ENCODE results near the gene KLHL17. TPM values are rescaled to one million over a fixed set of nuclear protein-coding genes. Genes with fewer than 3 reads are reported as not detected.

The KLHL17 gene
- total RNA-seq, 1 experiment from 2014 or later, result 41.4 TPM

DNA sequence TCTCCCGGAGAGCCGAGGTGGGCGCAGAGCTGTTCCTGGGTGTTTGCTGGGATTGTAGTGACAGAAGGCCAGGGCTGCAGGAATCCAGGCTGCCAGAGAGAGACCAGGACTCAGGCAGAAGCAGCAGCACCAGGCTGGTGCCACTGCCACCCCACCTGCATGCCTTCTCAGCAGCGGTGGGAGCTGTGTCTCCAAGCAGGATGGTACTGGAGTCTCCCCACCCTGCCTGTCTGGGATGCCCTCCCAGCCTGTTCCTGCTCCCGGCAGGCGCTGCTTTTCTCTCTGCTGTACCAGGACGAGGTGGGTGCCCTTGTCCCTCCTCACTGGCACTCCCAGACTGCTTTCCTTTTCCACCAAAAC is 44.0 kb downstream of the KLHL17 start:
- Mint-ChIP-seq H3K27ac (no peak overlapping the region), H3K36me3 (ENCODE audit: insufficient read depth in 1 of 3, low read depth in 3 of 3) (no peaks in the 10 kb centered on the region), H3K9me3 (peaks cover 0 to 4% of the 10 kb centered on the region in 2 experiments; a peak in 2 of 5 replicates), H3K27me3 (ENCODE audit: low read depth) (peaks cover 80% of the 10 kb centered on the region), H3K4me3 (no peak overlapping the region), H3K4me1 (peaks cover 13 to 30% of the 10 kb centered on the region in 2 experiments)
- no peak overlapping the region for H2BK12ac ChIP-seq (ENCODE audit: insufficient read length, low read depth, low read length)
- H3K79me2 ChIP-seq (ENCODE audit: insufficient read depth, low read length), result no peaks in the 10 kb centered on the region
- no peak overlapping the region for H3K27ac ChIP-seq (ENCODE audit: insufficient read length, low read depth, low read length)
- no peak overlapping the region for H3K4me2 ChIP-seq (ENCODE audit: insufficient read depth, insufficient read length, low read length)
- no peak overlapping the region for H4K5ac ChIP-seq (ENCODE audit: insufficient read length, low read depth, low read length)
- H2BK5ac ChIP-seq (ENCODE audit: insufficient read length, low read length), result no peak overlapping the region
- H3K9ac ChIP-seq (ENCODE audit: extremely low read depth, insufficient read length, low read length), result no peak overlapping the region
- H3K27me3 ChIP-seq (ENCODE audit: insufficient read depth, low read length), result peaks cover 12% of the 10 kb centered on the region; the same call in 1 of the 2 replicates
- H3K56ac ChIP-seq (ENCODE audit: insufficient read length, low read depth, low read length), result no peak overlapping the region
- H2BK20ac ChIP-seq (ENCODE audit: low read depth, low read length, poor library complexity, severe bottlenecking), result no peak overlapping the region
- DNase-seq, result no peak
- TF ChIP-seq, protein P1, sequence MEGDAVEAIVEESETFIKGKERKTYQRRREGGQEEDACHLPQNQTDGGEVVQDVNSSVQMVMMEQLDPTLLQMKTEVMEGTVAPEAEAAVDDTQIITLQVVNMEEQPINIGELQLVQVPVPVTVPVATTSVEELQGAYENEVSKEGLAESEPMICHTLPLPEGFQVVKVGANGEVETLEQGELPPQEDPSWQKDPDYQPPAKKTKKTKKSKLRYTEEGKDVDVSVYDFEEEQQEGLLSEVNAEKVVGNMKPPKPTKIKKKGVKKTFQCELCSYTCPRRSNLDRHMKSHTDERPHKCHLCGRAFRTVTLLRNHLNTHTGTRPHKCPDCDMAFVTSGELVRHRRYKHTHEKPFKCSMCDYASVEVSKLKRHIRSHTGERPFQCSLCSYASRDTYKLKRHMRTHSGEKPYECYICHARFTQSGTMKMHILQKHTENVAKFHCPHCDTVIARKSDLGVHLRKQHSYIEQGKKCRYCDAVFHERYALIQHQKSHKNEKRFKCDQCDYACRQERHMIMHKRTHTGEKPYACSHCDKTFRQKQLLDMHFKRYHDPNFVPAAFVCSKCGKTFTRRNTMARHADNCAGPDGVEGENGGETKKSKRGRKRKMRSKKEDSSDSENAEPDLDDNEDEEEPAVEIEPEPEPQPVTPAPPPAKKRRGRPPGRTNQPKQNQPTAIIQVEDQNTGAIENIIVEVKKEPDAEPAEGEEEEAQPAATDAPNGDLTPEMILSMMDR (conservative IDR thresholded peaks at IDR 0.05), result no peak
- H4K20me1 ChIP-seq (ENCODE audit: control insufficient read depth, insufficient read depth, insufficient read length), result no peaks in the 10 kb centered on the region
- H3K23ac ChIP-seq (ENCODE audit: insufficient read length, low read depth, low read length), result no peak overlapping the region
- H4K91ac ChIP-seq (ENCODE audit: insufficient read length, low read depth, low read length), result no peak overlapping the region
- H2AFZ ChIP-seq (ENCODE audit: low read length), result no peak overlapping the region
- no peak overlapping the region for H4K8ac ChIP-seq (replicated peaks; ENCODE audit: insufficient read length, low read depth, low read length)
- H3K4me1 ChIP-seq (ENCODE audit: insufficient read depth, low read length), result no peaks in the 10 kb centered on the region
- no peak overlapping the region for H3K14ac ChIP-seq (ENCODE audit: insufficient read depth, low read length)
- no peak overlapping the region for H3K18ac ChIP-seq (ENCODE audit: insufficient read length, low read depth, low read length)
- no peak overlapping the region for H2BK120ac ChIP-seq (ENCODE audit: low read depth, low read length, poor library complexity, severe bottlenecking)
- no peak overlapping the region for H3T11ph ChIP-seq (ENCODE audit: low read length)
- no peaks in the 10 kb centered on the region for H3K79me1 ChIP-seq (ENCODE audit: insufficient read depth, low read depth, low read length, poor library complexity, severe bottlenecking)
- peaks cover 10% of the 10 kb centered on the region for H3K23me2 ChIP-seq (ENCODE audit: insufficient read length, low read depth, low read length, poor library complexity, severe bottlenecking)
- H2BK15ac ChIP-seq (ENCODE audit: low read depth, low read length), result no peak overlapping the region
- no peak overlapping the region for H3K4ac ChIP-seq (ENCODE audit: low read depth, low read length)
- H2AK5ac ChIP-seq (ENCODE audit: insufficient read length, low read length), result no peak overlapping the region
- no CpG with 5 or more reads among the region's 7 CpGs for WGBS (ENCODE audit: extremely low coverage, insufficient read length, low lambda C conversion rate)
- no peaks in the 10 kb centered on the region for H3K9me3 ChIP-seq (ENCODE audit: control insufficient read depth, low read depth, low read length)

All from H9 (cell line).